Gastrocnemius medialis (tissue), 4 donors: ENCODE measurements around the gene SERPINB8.

Experiments used
- CTCF ChIP-seq, 5 experiments: fragments of 450-650 bp in 3 of 5; fragments of 200-600 bp in 2 of 5; sonication (generic) in 2 of 5; IDR thresholded peaks in 4 of 5; conservative IDR thresholded peaks in 1 of 5; 1 replicate in 4 of 5; 2 replicates in 1 of 5; pipeline ENCODE4 v1.5.1; 2016 to 2019; ENCODE audit warnings: antibody characterized with exemption in 5 of 5, mild to moderate bottlenecking in 3 of 5, moderate library complexity in 3 of 5
- POLR2A ChIP-seq, 2 donors: fragments of 450-650 bp; IDR thresholded peaks; one replicate each; pipeline ENCODE4 v1.6.1; 2017; ENCODE audit warnings: antibody characterized with exemption in 2 of 2, mild to moderate bottlenecking in 2 of 2, moderate library complexity in 2 of 2

GRCh38 chr18:63962137-63962536, 7.7 kb upstream of the SERPINB8 start:
- TF ChIP-seq POLR2A (IDR thresholded peaks at IDR 0.05) (no peak), CTCF (IDR thresholded peaks at IDR 0.05 in 4 of 5, conservative IDR thresholded peaks at IDR 0.05 in 1 of 5) (no peak)
